ENCODE measurements around the gene CRB2.
A peak's percentile ranks its signal among the peaks of the same experiment; 100 is the strongest.

CRB2 gene

GRCh38 chr9:123349033-123349432 lies 7.0 kb upstream of the CRB2 start:
- no peaks in the 10 kb centered on the region; the same call in 1 of the 2 replicates for H3K4me1 ChIP-seq (ENCODE audit: control insufficient read depth, insufficient read depth, low read length)

GRCh38 chr9:123349691-123350480 lies 6.1 kb upstream of the CRB2 start:
- H3K36me3 ChIP-seq (ENCODE audit: control insufficient read depth, insufficient read depth, low read length), result no peaks in the 10 kb centered on the region
- H3K4me1 ChIP-seq (ENCODE audit: control insufficient read depth, insufficient read depth, low read length), result no peaks in the 10 kb centered on the region; the same call in 1 of the 2 replicates
- H3K27ac ChIP-seq (ENCODE audit: low read depth, low read length), result no peak overlapping the region
- no peaks in the 10 kb centered on the region for H3K27me3 ChIP-seq (ENCODE audit: control insufficient read depth, insufficient read depth, low read length)
- H3K4me3 ChIP-seq (ENCODE audit: low read depth, low read length), result peak overlapping the region; percentile 48
- no peaks in the 10 kb centered on the region for H3K9me3 ChIP-seq (ENCODE audit: control insufficient read depth, insufficient read depth, low read depth, low read length)
- H3K9ac ChIP-seq (ENCODE audit: low read length), result no peak overlapping the region

More at GRCh38 chr9:123349033-123349432, 7.0 kb upstream of the CRB2 start:
- Histone ChIP-seq H3K27me3 (ENCODE audit: control insufficient read depth, insufficient read depth, low read length) (no peaks in the 10 kb centered on the region), H3K9ac (ENCODE audit: low read length) (no peak overlapping the region), H3K4me3 (ENCODE audit: low read depth, low read length) (no peak overlapping the region), H3K9me3 (ENCODE audit: control insufficient read depth, insufficient read depth, low read depth, low read length) (no peaks in the 10 kb centered on the region), H3K27ac (ENCODE audit: low read depth, low read length) (no peak overlapping the region), H3K36me3 (ENCODE audit: control insufficient read depth, insufficient read depth, low read length) (no peaks in the 10 kb centered on the region)

GRCh38 chr9:123350590-123351310 lies 5.2 kb upstream of the CRB2 start:
- H3K4me1 ChIP-seq (ENCODE audit: control insufficient read depth, insufficient read depth, low read length), result no peaks in the 10 kb centered on the region; the same call in 1 of the 2 replicates
- no peak overlapping the region for H3K27ac ChIP-seq (ENCODE audit: low read depth, low read length)
- H3K9me3 ChIP-seq (ENCODE audit: control insufficient read depth, insufficient read depth, low read depth, low read length), result no peaks in the 10 kb centered on the region
- no peak overlapping the region for H3K4me3 ChIP-seq (ENCODE audit: low read depth, low read length)
- H3K36me3 ChIP-seq (ENCODE audit: control insufficient read depth, insufficient read depth, low read length), result no peaks in the 10 kb centered on the region
- H3K9ac ChIP-seq (ENCODE audit: low read length), result no peak overlapping the region
- H3K27me3 ChIP-seq (ENCODE audit: control insufficient read depth, insufficient read depth, low read length), result no peaks in the 10 kb centered on the region

- H3K36me3 ChIP-seq (ENCODE audit: control insufficient read depth, insufficient read depth, low read length), result no peaks in the 10 kb centered on the region
- H3K4me1 ChIP-seq (ENCODE audit: control insufficient read depth, insufficient read depth, low read length), result peaks cover 18% of the 10 kb centered on the region
- no peaks in the 10 kb centered on the region for H3K9me3 ChIP-seq (ENCODE audit: control insufficient read depth, insufficient read depth, low read depth, low read length)
- peaks cover 4% of the 10 kb centered on the region; the same call in 1 of the 2 replicates for H3K27me3 ChIP-seq (ENCODE audit: control insufficient read depth, insufficient read depth, low read length)
- no peak overlapping the region for H3K27ac ChIP-seq (ENCODE audit: low read depth, low read length)
- H3K9ac ChIP-seq (ENCODE audit: low read length), result no peak overlapping the region
- H3K4me3 ChIP-seq (ENCODE audit: low read depth, low read length), result no peak overlapping the region
Measured at GRCh38 chr9:123353041-123353440, 3.0 kb upstream of the CRB2 start.

- no peaks in the 10 kb centered on the region for H3K36me3 ChIP-seq (ENCODE audit: control insufficient read depth, insufficient read depth, low read length)
- H3K27me3 ChIP-seq (ENCODE audit: control insufficient read depth, insufficient read depth, low read length), result peaks cover 4% of the 10 kb centered on the region; the same call in 1 of the 2 replicates
- peaks cover 28% of the 10 kb centered on the region for H3K4me1 ChIP-seq (ENCODE audit: control insufficient read depth, insufficient read depth, low read length)
- H3K4me3 ChIP-seq (ENCODE audit: low read depth, low read length), result peak overlapping the region; percentile 15
- no peak overlapping the region for H3K27ac ChIP-seq (ENCODE audit: low read depth, low read length)
- no peak overlapping the region for H3K9ac ChIP-seq (ENCODE audit: low read length)
- no peaks in the 10 kb centered on the region for H3K9me3 ChIP-seq (ENCODE audit: control insufficient read depth, insufficient read depth, low read depth, low read length)
Measured at GRCh38 chr9:123353984-123354591, 1.9 kb upstream of the CRB2 start.

GRCh38 chr9:123354806-123355508 lies 1.0 kb upstream of the CRB2 start:
- Histone ChIP-seq H3K9me3 (ENCODE audit: control insufficient read depth, insufficient read depth, low read depth, low read length) (no peaks in the 10 kb centered on the region), H3K4me3 (ENCODE audit: low read depth, low read length) (peak overlapping the region; percentile 56; the same call in 1 of the 2 replicates), H3K27ac (ENCODE audit: low read depth, low read length) (no peak overlapping the region), H3K27me3 (ENCODE audit: control insufficient read depth, insufficient read depth, low read length) (peaks cover 4% of the 10 kb centered on the region; the same call in 1 of the 2 replicates), H3K9ac (ENCODE audit: low read length) (no peak overlapping the region), H3K36me3 (ENCODE audit: control insufficient read depth, insufficient read depth, low read length) (no peaks in the 10 kb centered on the region), H3K4me1 (ENCODE audit: control insufficient read depth, insufficient read depth, low read length) (peaks cover 37% of the 10 kb centered on the region)

GRCh38 chr9:123356851-123357742 lies 1.1 kb downstream of the CRB2 start:
- peaks cover 4% of the 10 kb centered on the region; the same call in 1 of the 2 replicates for H3K27me3 ChIP-seq (ENCODE audit: control insufficient read depth, insufficient read depth, low read length)
- peak overlapping the region; percentile 54 for H3K9ac ChIP-seq (ENCODE audit: low read length)
- H3K27ac ChIP-seq (ENCODE audit: low read depth, low read length), result no peak overlapping the region
- no peaks in the 10 kb centered on the region for H3K36me3 ChIP-seq (ENCODE audit: control insufficient read depth, insufficient read depth, low read length)
- no peaks in the 10 kb centered on the region for H3K9me3 ChIP-seq (ENCODE audit: control insufficient read depth, insufficient read depth, low read depth, low read length)
- H3K4me3 ChIP-seq (ENCODE audit: low read depth, low read length), result peak overlapping the region; percentile 56
- peaks cover 54% of the 10 kb centered on the region for H3K4me1 ChIP-seq (ENCODE audit: control insufficient read depth, insufficient read depth, low read length)

GRCh38 chr9:123357743-123358059 lies 1.7 kb downstream of the CRB2 start:
- H3K4me3 ChIP-seq (ENCODE audit: low read depth, low read length), result peak overlapping the region; percentile 33
- H3K36me3 ChIP-seq (ENCODE audit: control insufficient read depth, insufficient read depth, low read length), result no peaks in the 10 kb centered on the region
- H3K27ac ChIP-seq (ENCODE audit: low read depth, low read length), result no peak overlapping the region
- peaks cover 4% of the 10 kb centered on the region; the same call in 1 of the 2 replicates for H3K27me3 ChIP-seq (ENCODE audit: control insufficient read depth, insufficient read depth, low read length)
- no peak overlapping the region for H3K9ac ChIP-seq (ENCODE audit: low read length)
- H3K9me3 ChIP-seq (ENCODE audit: control insufficient read depth, insufficient read depth, low read depth, low read length), result no peaks in the 10 kb centered on the region
- H3K4me1 ChIP-seq (ENCODE audit: control insufficient read depth, insufficient read depth, low read length), result peaks cover 58% of the 10 kb centered on the region

- H3K27ac ChIP-seq (ENCODE audit: low read depth, low read length), result no peak overlapping the region
- H3K9me3 ChIP-seq (ENCODE audit: control insufficient read depth, insufficient read depth, low read depth, low read length), result no peaks in the 10 kb centered on the region
- peaks cover 4% of the 10 kb centered on the region; the same call in 1 of the 2 replicates for H3K27me3 ChIP-seq (ENCODE audit: control insufficient read depth, insufficient read depth, low read length)
- peaks cover 60% of the 10 kb centered on the region for H3K4me1 ChIP-seq (ENCODE audit: control insufficient read depth, insufficient read depth, low read length)
- no peak overlapping the region for H3K4me3 ChIP-seq (ENCODE audit: low read depth, low read length)
- H3K9ac ChIP-seq (ENCODE audit: low read length), result no peak overlapping the region
- H3K36me3 ChIP-seq (ENCODE audit: control insufficient read depth, insufficient read depth, low read length), result no peaks in the 10 kb centered on the region
Measured at GRCh38 chr9:123358181-123358905, 2.3 kb downstream of the CRB2 start.
